Muscle layer of duodenum (tissue), 2 donors: ENCODE data around the gene SAFB.

Experiments used
- H3K27ac ChIP-seq: one replicate; pipeline ENCODE4 v1.7.0; 2013; ENCODE audit warnings: mild to moderate bottlenecking, low read length
- H3K27me3 ChIP-seq: one replicate; pipeline ENCODE4 v1.7.0; 2013; ENCODE audit warnings: low read depth, mild to moderate bottlenecking, control low read depth, low read length
- H3K36me3 ChIP-seq, 2 donors: one replicate each; pipeline ENCODE4 v1.7.0; 2013; ENCODE audit warnings: low read length in 2 of 2, control low read depth in 1 of 2, mild to moderate bottlenecking in 1 of 2; ENCODE audit not compliant: insufficient read depth in 2 of 2, control insufficient read depth in 1 of 2
- H3K4me1 ChIP-seq, 2 donors: one replicate each; pipeline ENCODE4 v1.7.0; 2013; ENCODE audit warnings: low read length in 2 of 2, mild to moderate bottlenecking in 2 of 2, control low read depth in 1 of 2, moderate library complexity in 1 of 2; ENCODE audit not compliant: insufficient read depth in 2 of 2, control insufficient read depth in 1 of 2
- H3K4me3 ChIP-seq, 2 donors: one replicate each; pipeline ENCODE4 v1.7.0; 2013; ENCODE audit warnings: low read length in 2 of 2, low read depth in 1 of 2, mild to moderate bottlenecking in 1 of 2
- H3K9me3 ChIP-seq, 2 donors: one replicate each; pipeline ENCODE4 v1.7.0; 2013; ENCODE audit warnings: low read length in 2 of 2, control low read depth in 1 of 2, mild to moderate bottlenecking in 1 of 2; ENCODE audit not compliant: control insufficient read depth in 1 of 2
- donor health status: healthy.

The SAFB gene

GRCh38 chr19:5648464-5648863 lies 25.6 kb downstream of the SAFB start:
- no peak overlapping the region for H3K4me3 ChIP-seq
- H3K36me3 ChIP-seq: peaks cover 77 to 83% of the 10 kb centered on the region in 2 donors
- H3K9me3 ChIP-seq: no peaks in the 10 kb centered on the region
- H3K27me3 ChIP-seq: no peaks in the 10 kb centered on the region
- H3K27ac ChIP-seq: no peak overlapping the region
- H3K4me1 ChIP-seq: no peaks in the 10 kb centered on the region

GRCh38 chr19:5651361-5651760 lies 28.5 kb downstream of the SAFB start:
- H3K4me1 ChIP-seq: no peaks in the 10 kb centered on the region
- peaks cover 75 to 87% of the 10 kb centered on the region in 2 donors for H3K36me3 ChIP-seq
- H3K27ac ChIP-seq: no peak overlapping the region
- H3K9me3 ChIP-seq: no peaks in the 10 kb centered on the region
- no peak overlapping the region for H3K4me3 ChIP-seq
- no peaks in the 10 kb centered on the region for H3K27me3 ChIP-seq

GRCh38 chr19:5652261-5652660 lies 29.4 kb downstream of the SAFB start:
- Histone ChIP-seq H3K27me3 (no peaks in the 10 kb centered on the region), H3K36me3 (peaks cover 69 to 82% of the 10 kb centered on the region in 2 donors), H3K9me3 (no peaks in the 10 kb centered on the region), H3K27ac (no peak overlapping the region), H3K4me3 (no peak overlapping the region), H3K4me1 (no peaks in the 10 kb centered on the region)

- no peaks in the 10 kb centered on the region for H3K9me3 ChIP-seq
- H3K4me1 ChIP-seq: no peaks in the 10 kb centered on the region
- H3K27ac ChIP-seq: no peak overlapping the region
- peaks cover 63 to 85% of the 10 kb centered on the region in 2 donors for H3K36me3 ChIP-seq
- H3K4me3 ChIP-seq: no peak overlapping the region
- no peaks in the 10 kb centered on the region for H3K27me3 ChIP-seq
Observed at GRCh38 chr19:5654931-5655330, 32.0 kb downstream of the SAFB start.

GRCh38 chr19:5655412-5655811 lies 32.5 kb downstream of the SAFB start:
- Histone ChIP-seq H3K4me3 (no peak overlapping the region), H3K4me1 (no peaks in the 10 kb centered on the region), H3K27ac (no peak overlapping the region), H3K9me3 (no peaks in the 10 kb centered on the region), H3K27me3 (no peaks in the 10 kb centered on the region), H3K36me3 (peaks cover 64 to 84% of the 10 kb centered on the region in 2 donors)

GRCh38 chr19:5661483-5661882 lies 38.6 kb downstream of the SAFB start:
- no peaks in the 10 kb centered on the region for H3K27me3 ChIP-seq
- peaks cover 54 to 85% of the 10 kb centered on the region in 2 donors for H3K36me3 ChIP-seq
- H3K4me1 ChIP-seq: no peaks in the 10 kb centered on the region
- H3K9me3 ChIP-seq: no peaks in the 10 kb centered on the region
- no peak overlapping the region for H3K27ac ChIP-seq
- no peak overlapping the region for H3K4me3 ChIP-seq

- Histone ChIP-seq H3K9me3 (no peaks in the 10 kb centered on the region), H3K4me1 (no peaks in the 10 kb centered on the region), H3K36me3 (peaks cover 55 to 91% of the 10 kb centered on the region in 2 donors), H3K27me3 (no peaks in the 10 kb centered on the region), H3K27ac (no peak overlapping the region), H3K4me3 (no peak overlapping the region)
Observed at GRCh38 chr19:5663904-5664303, 41.0 kb downstream of the SAFB start.

- Histone ChIP-seq H3K4me3 (no peak overlapping the region), H3K27ac (no peak overlapping the region), H3K27me3 (no peaks in the 10 kb centered on the region), H3K9me3 (no peaks in the 10 kb centered on the region), H3K36me3 (peaks cover 55 to 92% of the 10 kb centered on the region in 2 donors), H3K4me1 (no peaks in the 10 kb centered on the region)
Observed at GRCh38 chr19:5664515-5664914, 41.6 kb downstream of the SAFB start.

- no peak overlapping the region for H3K27ac ChIP-seq
Observed at GRCh38 chr19:5665781-5666513, 43.1 kb downstream of the SAFB start.

GRCh38 chr19:5666921-5667610 lies 44.2 kb downstream of the SAFB start:
- H3K27ac ChIP-seq: no peak overlapping the region
- peaks cover 43 to 73% of the 10 kb centered on the region in 2 donors for H3K36me3 ChIP-seq

More at GRCh38 chr19:5665781-5666513, 43.1 kb downstream of the SAFB start:
- H3K9me3 ChIP-seq: no peaks in the 10 kb centered on the region
- H3K27me3 ChIP-seq: no peaks in the 10 kb centered on the region
- H3K36me3 ChIP-seq: peaks cover 48 to 84% of the 10 kb centered on the region in 2 donors
- no peaks in the 10 kb centered on the region for H3K4me1 ChIP-seq
- no peak overlapping the region for H3K4me3 ChIP-seq

GRCh38 chr19:5667751-5668271 lies 44.9 kb downstream of the SAFB start:
- Histone ChIP-seq H3K27me3 (no peaks in the 10 kb centered on the region), H3K36me3 (peaks cover 43 to 68% of the 10 kb centered on the region in 2 donors)

More at GRCh38 chr19:5666921-5667610, 44.2 kb downstream of the SAFB start:
- Histone ChIP-seq H3K9me3 (no peaks in the 10 kb centered on the region), H3K4me1 (no peaks in the 10 kb centered on the region), H3K4me3 (no peak overlapping the region), H3K27me3 (no peaks in the 10 kb centered on the region)

More at GRCh38 chr19:5667751-5668271, 44.9 kb downstream of the SAFB start:
- Histone ChIP-seq H3K4me3 (no peak overlapping the region), H3K4me1 (no peaks in the 10 kb centered on the region), H3K27ac (no peak overlapping the region), H3K9me3 (no peaks in the 10 kb centered on the region)
